Endothelial cell of umbilical vein (primary cell): ENCODE data around the gene DEGS2. TPM values are rescaled to one million over a fixed set of nuclear protein-coding genes. Genes with fewer than 3 reads are reported as not detected.

Source experiments
- BruUV-seq: library from RNA; stranded (reverse); fragments of 400-500 nt; replicated peaks from 2 replicates; lab custom pipeline; 2021; lab: Mats Ljungman, UMichigan
- CTCF ChIA-PET: fragments of 300-600, 350-600 bp; sonication (Branson Sonifier 250); formaldehyde crosslinking; loops from one replicate; lab custom pipeline; 2021; ENCODE audit warnings: antibody characterized with exemption, inconsistent platforms; lab: Charles Lee
- POLR2A ChIA-PET: fragments of 300-600, 350-600 bp; sonication (Branson Sonifier 250); formaldehyde crosslinking; loops from one replicate; lab custom pipeline; 2021; ENCODE audit warnings: antibody characterized with exemption, inconsistent platforms; lab: Charles Lee
- DNase-seq: peaks from one replicate; pipeline ENCODE4 v3.0.0-alpha.2; 2011; ENCODE audit warnings: low read depth, low spot score
- FAIRE-seq: peaks from 2 replicates; lab custom pipeline; 2011; peaks lifted over from hg19 to GRCh38; lab: Jason Lieb, UNC
- H2AFZ ChIP-seq: 2 replicates; pipeline ENCODE4 v1.6.0; 2012; ENCODE audit warnings: low read depth, low read length, control low read depth, inconsistent platforms
- H3K27ac ChIP-seq: 2 replicates; pipeline ENCODE4 v1.5.1; 2011; ENCODE audit warnings: low read depth, mild to moderate bottlenecking, control low read depth, low read length, moderate library complexity; ENCODE audit not compliant: insufficient read depth
- H3K27me3 ChIP-seq, 2 experiments: 2 replicates each; pipeline versions ENCODE4 v1.6.0 to v1.6.1; 2011; ENCODE audit warnings: low read length in 2 of 2, mixed read lengths in 1 of 2; ENCODE audit not compliant: control insufficient read depth in 2 of 2, insufficient read depth in 2 of 2
- H3K36me3 ChIP-seq, 2 experiments: 2 replicates in 1 of 2; 3 replicates in 1 of 2; pipeline ENCODE4 v1.5.1; 2011; ENCODE audit warnings: low read length in 2 of 2, mild to moderate bottlenecking in 1 of 2, moderate library complexity in 1 of 2; ENCODE audit not compliant: control insufficient read depth in 2 of 2, insufficient read depth in 2 of 2; ENCODE audit errors: extremely low read depth in 1 of 2
- H3K4me1 ChIP-seq: 3 replicates; pipeline ENCODE4 v1.5.1; 2011; ENCODE audit warnings: mild to moderate bottlenecking, low read length; ENCODE audit not compliant: control insufficient read depth, insufficient read depth; ENCODE audit errors: extremely low read depth
- H3K4me2 ChIP-seq: 2 replicates; pipeline ENCODE4 v1.6.1; 2011; ENCODE audit warnings: low read length, control low read depth, mixed read lengths; ENCODE audit not compliant: insufficient read depth
- H3K4me3 ChIP-seq, 3 experiments: fragments of 200-600 bp in 1 of 3; sonication (generic), shearing (Covaris generic) in 1 of 3; replicated peaks in 1 of 3; 2 replicates each; pipeline ENCODE4 v1.5.1; 2011 to 2016; ENCODE audit warnings: control low read depth in 3 of 3, low read length in 3 of 3, mild to moderate bottlenecking in 2 of 3, inconsistent platforms in 1 of 3, low read depth in 1 of 3, moderate library complexity in 1 of 3; ENCODE audit not compliant: insufficient read depth in 1 of 3
- H3K79me2 ChIP-seq: 2 replicates; pipeline ENCODE4 v1.6.0; 2012; ENCODE audit warnings: low read length, inconsistent platforms; ENCODE audit not compliant: control insufficient read depth, insufficient read depth
- H3K9ac ChIP-seq: replicated peaks from 2 replicates; pipeline ENCODE3; 2011; ENCODE audit warnings: low read length, control low read depth; ENCODE audit not compliant: insufficient read depth; ENCODE audit errors: extremely low read depth
- H3K9me1 ChIP-seq: replicated peaks from 3 replicates; pipeline ENCODE4 v1.6.0; 2011; ENCODE audit warnings: mild to moderate bottlenecking, low read length; ENCODE audit not compliant: control insufficient read depth, insufficient read depth; ENCODE audit errors: extremely low read depth
- H3K9me3 ChIP-seq: replicated peaks from 2 replicates; pipeline ENCODE4 v1.5.1; 2012; ENCODE audit warnings: low read length, inconsistent platforms; ENCODE audit not compliant: control insufficient read depth, insufficient read depth
- H4K20me1 ChIP-seq: replicated peaks from 2 replicates; pipeline ENCODE3; 2011; ENCODE audit warnings: mild to moderate bottlenecking, low read length; ENCODE audit not compliant: control insufficient read depth, insufficient read depth; ENCODE audit errors: extremely low read depth
- CTCF ChIP-seq, 2 donors: IDR thresholded peaks; 1 replicate in 1 of 2; 2 replicates in 1 of 2; pipeline ENCODE4 v1.5.1; 2011; ENCODE audit warnings: low read length in 2 of 2, mild to moderate bottlenecking in 2 of 2, moderate library complexity in 2 of 2, control low read depth in 1 of 2, inconsistent platforms in 1 of 2, low read depth in 1 of 2; ENCODE audit not compliant: insufficient read depth in 1 of 2; ENCODE audit errors: extremely low read depth in 1 of 2
- EZH2 ChIP-seq: IDR thresholded peaks from 2 replicates; pipeline ENCODE4 v1.6.1; 2012; ENCODE audit warnings: borderline replicate concordance, low read depth, mild to moderate bottlenecking, moderate library complexity, low read length, inconsistent platforms; ENCODE audit not compliant: severe bottlenecking
- FOS ChIP-seq: IDR thresholded peaks from 2 replicates; pipeline ENCODE4 v1.6.1; 2011; ENCODE audit warnings: mild to moderate bottlenecking, low read length, moderate library complexity, borderline replicate concordance; ENCODE audit not compliant: insufficient read depth
- GATA2 ChIP-seq: IDR thresholded peaks from 2 replicates; pipeline ENCODE4 v1.7.0; 2011; ENCODE audit warnings: low read depth, mild to moderate bottlenecking, moderate library complexity, mixed read lengths, low read length; ENCODE audit not compliant: insufficient read length, insufficient read depth
- JUN ChIP-seq: IDR thresholded peaks from 2 replicates; pipeline ENCODE4 v1.6.1; 2011; ENCODE audit warnings: borderline replicate concordance, low read depth; ENCODE audit not compliant: insufficient read length, insufficient read depth
- MYC ChIP-seq: IDR thresholded peaks from one replicate; pipeline ENCODE4 v1.6.1; 2011; ENCODE audit warnings: mild to moderate bottlenecking, low read depth, low read length
- POLR2A ChIP-seq: IDR thresholded peaks from 2 replicates; pipeline ENCODE4 v1.6.1; 2012; ENCODE audit warnings: low read depth, mild to moderate bottlenecking, control low read depth, low read length
- POLR2AphosphoS5 ChIP-seq: IDR thresholded peaks from 2 replicates; pipeline ENCODE4 v1.6.1; 2012; ENCODE audit warnings: low read depth, mild to moderate bottlenecking, control low read depth, low read length, moderate library complexity; ENCODE audit not compliant: insufficient read depth
- dilution Hi-C: fragments of 300-500 bp; cut with MboI; formaldehyde crosslinking; loops from one replicate; pipeline ENCODE4 v1.15.0; 2019; ENCODE audit warnings: low sequenced_read_pairs; ENCODE audit not compliant: extremely low pct_ligation_motif_present
- intact Hi-C: fragments of 100-400 bp; cut with micrococcal nuclease; formaldehyde crosslinking; loops from one replicate; pipeline ENCODE4 v1.10.0; 2022
- polyA plus RNA-seq, 4 experiments: library from polyadenylated mRNA; depleted of rRNA in 3 of 4; stranded (reverse) in 3 of 4; unstranded in 1 of 4; fragments of >200 nt; gene quantifications; 2 replicates each; pipeline versions ENCODE4 v1.2.1 to v1.2.3, GENCODE V29; 2011 to 2012; ENCODE audit warnings: missing spikeins in 1 of 4
- total RNA-seq: library from RNA; stranded (reverse); gene quantifications from 2 replicates; pipeline ENCODE4 v1.2.3, GENCODE V29; 2021
- TF ChIP-seq, protein P1 (sequence below): IDR thresholded peaks from 2 replicates; pipeline ENCODE4 v1.6.1; 2011; ENCODE audit not compliant: insufficient read depth, insufficient read length

DEGS2 gene
- total and polyA plus RNA-seq, 2 donors (not counting 3 experiments of a cell fraction or from before 2014, with no cell fraction given) = 0.06 TPM; not detected in 1

- H3K27ac ChIP-seq = no peak overlapping the region
- FAIRE-seq = no peak
- H3K4me3 ChIP-seq = no peak overlapping the region
- no peaks in the 10 kb centered on the region for H3K79me2 ChIP-seq
- H4K20me1 ChIP-seq = no peaks in the 10 kb centered on the region
- H3K4me1 ChIP-seq = peaks cover 10% of the 10 kb centered on the region
- intact Hi-C loops (no loop called here), dilution Hi-C loops (no loop called here)
- ChIA-PET POLR2A (no interaction called here), CTCF (interaction anchor here (1.5 kb wide), 1 partner anchor 8 kb away, joined by 7 read pairs; no protein-coding TSS in a partner anchor)
- H3K27me3 ChIP-seq = no peaks in the 10 kb centered on the region
- no peak overlapping the region for H3K9ac ChIP-seq
- no peak overlapping the region for H3K4me2 ChIP-seq
- TF ChIP-seq EZH2 (no peak), FOS (no peak), MYC (no peak), GATA2 (no peak), POLR2A (no peak), JUN (no peak), CTCF (IDR thresholded peaks at IDR 0.05; ENCODE audit: extremely low read depth in 1 of 2, insufficient read depth in 1 of 2, low read depth in 1 of 2, low read length in 2 of 2) (no peak), POLR2AphosphoS5 (no peak)
- TF ChIP-seq, protein P1, sequence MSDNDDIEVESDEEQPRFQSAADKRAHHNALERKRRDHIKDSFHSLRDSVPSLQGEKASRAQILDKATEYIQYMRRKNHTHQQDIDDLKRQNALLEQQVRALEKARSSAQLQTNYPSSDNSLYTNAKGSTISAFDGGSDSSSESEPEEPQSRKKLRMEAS = no peak
- no peaks in the 10 kb centered on the region for H3K36me3 ChIP-seq
- DNase-seq = no peak
- H3K9me1 ChIP-seq = no peaks in the 10 kb centered on the region
- H2AFZ ChIP-seq = no peak overlapping the region
- no peaks in the 10 kb centered on the region for H3K9me3 ChIP-seq
- BruUV-seq = no TSS peak
Measured at GRCh38 chr14:100147181-100147631, 12.2 kb downstream of the DEGS2 start.
